Mammary epithelial cell (primary cell): ENCODE data around the gene EFNB1.

ENCODE experiments used
- CTCF ChIP-seq, 2 donors: IDR thresholded peaks in 1 of 2; conservative IDR thresholded peaks in 1 of 2; 2 replicates each; pipeline ENCODE4 v1.5.1; 2011 to 2012; ENCODE audit warnings: inconsistent platforms in 2 of 2, low read length in 2 of 2, mild to moderate bottlenecking in 2 of 2, control low read depth in 1 of 2, low read depth in 1 of 2; ENCODE audit not compliant: insufficient read depth in 1 of 2; ENCODE audit errors: extremely low read depth in 1 of 2
- EZH2 ChIP-seq: IDR thresholded peaks from 2 replicates; pipeline ENCODE4 v1.6.1; 2012; ENCODE audit warnings: low read length, inconsistent platforms, borderline replicate concordance

GRCh38 chrX:68838571-68838910 lies 9.7 kb downstream of the EFNB1 start:
- no peak for TF ChIP-seq CTCF (conservative IDR thresholded peaks at IDR 0.05 in 1 of 2, IDR thresholded peaks at IDR 0.05 in 1 of 2; ENCODE audit: extremely low read depth in 1 of 2, insufficient read depth in 1 of 2, low read depth in 1 of 2, low read length in 2 of 2)
- no peak for TF ChIP-seq EZH2
